ENCODE measurements around the gene CAPN7. TPM values are rescaled to one million over a fixed set of nuclear protein-coding genes. Genes with fewer than 3 reads are reported as not detected.

Gene CAPN7
- total RNA-seq, 1 experiment from 2014 or later, result 27.7 TPM

GRCh38 chr3:15269091-15269989, 63.3 kb downstream of the CAPN7 start:
- DNase-seq (ENCODE audit: low read depth, low spot score), result peak; percentile 78
- Histone ChIP-seq H3K36me3 (ENCODE audit: control insufficient read depth in 1 of 2, insufficient read depth in 2 of 2, low read length in 2 of 2) (no peaks in the 10 kb centered on the region), H3K27me3 (ENCODE audit: insufficient read depth, low read length) (no peaks in the 10 kb centered on the region), H4K20me1 (ENCODE audit: insufficient read depth) (no peaks in the 10 kb centered on the region), H2AFZ (ENCODE audit: low read depth, low read length, poor library complexity, severe bottlenecking) (no peak overlapping the region), H3K4me1 (ENCODE audit: control insufficient read depth in 1 of 2, insufficient read depth in 2 of 2, low read length in 2 of 2) (peaks cover 13 to 29% of the 10 kb centered on the region in 2 experiments), H3K27ac (ENCODE audit: low read depth, low read length) (peak overlapping the region; percentile 71), H3K9ac (ENCODE audit: low read length) (peak overlapping the region; percentile 47), H3K9me2 (ENCODE audit: insufficient read depth) (no peaks in the 10 kb centered on the region), H3K79me2 (ENCODE audit: insufficient read depth, low read length) (no peaks in the 10 kb centered on the region), H3K9me3 (ENCODE audit: control insufficient read depth in 1 of 2, insufficient read depth in 1 of 2, low read depth in 1 of 2, low read length in 2 of 2) (no peaks in the 10 kb centered on the region), H3K4me3 (replicated peaks in 1 of 2; ENCODE audit: low read depth in 1 of 2, low read length in 2 of 2) (peak overlapping the region; percentile 22 to 42), H3K4me2 (ENCODE audit: low read length) (peak overlapping the region; percentile 71)
- intact Hi-C loops (cut with micrococcal nuclease), result loop anchor here (2.0 kb wide), 3 partner anchors 63 to 287 kb away; partner anchors contain the start of gene SH3BP5
- RAD21 ChIA-PET (ENCODE audit: low non-redundant PET in 1 of 2, low total read pairs in 2 of 2, uncharacterized antibody in 2 of 2, unreplicated experiment in 2 of 2), result interaction anchor here (0.7 to 1.7 kb wide), 2 partner anchors 63 to 164 kb away, joined by 3 to 6 read pairs; partner anchors contain the start of gene SH3BP5 (in 1 of the 2)
- CTCF ChIA-PET, result interaction anchor here (1.3 to 4.2 kb wide), 6 partner anchors 9 to 136 kb away, joined by 3 to 72 read pairs (median 10); partner anchors contain the start of genes CAPN7 and SH3BP5
- TSS peak; percentile 37 for BruUV-seq (replicated peaks)
- ATAC-seq, result peak; percentile 91
- POLR2A ChIA-PET, result interaction anchor here (0.8 to 0.9 kb wide), 2 partner anchors 63 to 114 kb away, joined by 3 read pairs; partner anchors contain the start of gene SH3BP5
- TF ChIP-seq, protein P1, sequence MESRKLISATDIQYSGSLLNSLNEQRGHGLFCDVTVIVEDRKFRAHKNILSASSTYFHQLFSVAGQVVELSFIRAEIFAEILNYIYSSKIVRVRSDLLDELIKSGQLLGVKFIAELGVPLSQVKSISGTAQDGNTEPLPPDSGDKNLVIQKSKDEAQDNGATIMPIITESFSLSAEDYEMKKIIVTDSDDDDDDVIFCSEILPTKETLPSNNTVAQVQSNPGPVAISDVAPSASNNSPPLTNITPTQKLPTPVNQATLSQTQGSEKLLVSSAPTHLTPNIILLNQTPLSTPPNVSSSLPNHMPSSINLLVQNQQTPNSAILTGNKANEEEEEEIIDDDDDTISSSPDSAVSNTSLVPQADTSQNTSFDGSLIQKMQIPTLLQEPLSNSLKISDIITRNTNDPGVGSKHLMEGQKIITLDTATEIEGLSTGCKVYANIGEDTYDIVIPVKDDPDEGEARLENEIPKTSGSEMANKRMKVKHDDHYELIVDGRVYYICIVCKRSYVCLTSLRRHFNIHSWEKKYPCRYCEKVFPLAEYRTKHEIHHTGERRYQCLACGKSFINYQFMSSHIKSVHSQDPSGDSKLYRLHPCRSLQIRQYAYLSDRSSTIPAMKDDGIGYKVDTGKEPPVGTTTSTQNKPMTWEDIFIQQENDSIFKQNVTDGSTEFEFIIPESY (IDR thresholded peaks at IDR 0.05; ENCODE audit: extremely low read depth, insufficient replicate concordance, low read length), result peak; percentile 22
- TF ChIP-seq CTCF (IDR thresholded peaks at IDR 0.05 in 2 of 3, conservative IDR thresholded peaks at IDR 0.05 in 1 of 3; ENCODE audit: borderline replicate concordance in 1 of 3, insufficient read depth in 1 of 3, low read depth in 2 of 3, low read length in 2 of 3), result no peak
- no peak for TF ChIP-seq POLR2A (IDR thresholded peaks at IDR 0.05; ENCODE audit: borderline replicate concordance, extremely low read depth, insufficient read depth, insufficient read length)
- TF ChIP-seq ZNF274 (IDR thresholded peaks at IDR 0.05; ENCODE audit: low read depth, low read length), result no peak
- TF ChIP-seq RAD21 (IDR thresholded peaks at IDR 0.05; ENCODE audit: low read depth), result peak; percentile 48
- no peak for TF ChIP-seq YY1 (IDR thresholded peaks at IDR 0.05; ENCODE audit: extremely low read depth, insufficient replicate concordance, low read depth, low read length)
- no peak for TF ChIP-seq ELF1 (IDR thresholded peaks at IDR 0.05; ENCODE audit: borderline replicate concordance, low read depth)
- no peak for TF ChIP-seq SRF (IDR thresholded peaks at IDR 0.05; ENCODE audit: low read depth)
- no peak for TF ChIP-seq EZH2phosphoT487 (IDR thresholded peaks at IDR 0.05; ENCODE audit: borderline replicate concordance)
- peak; percentile 40 for TF ChIP-seq TCF7L2 (IDR thresholded peaks at IDR 0.05; ENCODE audit: borderline replicate concordance, extremely low read depth, insufficient read depth, insufficient read length)
- peak; percentile 83 for TF ChIP-seq SIN3A (IDR thresholded peaks at IDR 0.05; ENCODE audit: low read depth)
- TF ChIP-seq REST (IDR thresholded peaks at IDR 0.05; ENCODE audit: low read depth), result no peak
- TF ChIP-seq, protein P2, sequence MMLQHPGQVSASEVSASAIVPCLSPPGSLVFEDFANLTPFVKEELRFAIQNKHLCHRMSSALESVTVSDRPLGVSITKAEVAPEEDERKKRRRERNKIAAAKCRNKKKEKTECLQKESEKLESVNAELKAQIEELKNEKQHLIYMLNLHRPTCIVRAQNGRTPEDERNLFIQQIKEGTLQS (IDR thresholded peaks at IDR 0.05), result no peak
- no peak for TF ChIP-seq CEBPB (IDR thresholded peaks at IDR 0.05; ENCODE audit: low read depth)
- peak; percentile 90 for TF ChIP-seq MAX (IDR thresholded peaks at IDR 0.05)
- TF ChIP-seq EZH2 (IDR thresholded peaks at IDR 0.05), result no peak
